Renal cortex interstitium (tissue), 11 donors: ENCODE data around the gene SH3RF3. TPM values are rescaled to one million over a fixed set of nuclear protein-coding genes. Genes with fewer than 3 reads are reported as not detected.

Experiments used
- DNase-seq, 11 donors: peaks; one replicate each; pipeline ENCODE4 v3.0.0-alpha.2; 2013; ENCODE audit warnings: low read depth in 9 of 11, low spot score in 4 of 11; ENCODE audit errors: extremely low read depth in 1 of 11
- polyA plus RNA-seq, 3 donors: library from polyadenylated mRNA; unstranded; fragments of 120-200 nt; gene quantifications; one replicate each; pipeline ENCODE4 v1.2.1, GENCODE V29; 2013; ENCODE audit not compliant: insufficient read length in 3 of 3

The SH3RF3 gene
- polyA plus RNA-seq, 3 donors = 4.2 to 5.8 (median 5.2) TPM

DNA sequence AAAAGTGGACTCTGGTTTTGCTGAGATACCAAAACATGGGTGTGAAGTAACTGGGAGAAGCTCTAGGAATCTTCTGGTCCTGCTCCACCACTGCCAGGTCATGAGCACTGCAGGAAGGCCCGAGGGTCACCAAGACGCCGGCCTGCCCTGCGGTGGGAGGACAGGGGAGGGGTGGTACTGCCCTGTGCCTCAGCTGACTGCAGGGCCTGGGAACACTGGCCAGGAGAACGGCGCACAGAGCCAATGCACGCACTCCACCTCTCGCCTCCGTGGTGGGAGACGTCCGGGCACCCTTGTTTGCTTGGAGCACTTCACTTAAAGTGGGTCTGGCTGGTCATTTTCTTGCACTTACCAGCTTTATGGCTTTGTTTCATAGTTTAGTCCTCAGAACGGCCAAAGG lies 153.4 kb downstream of the SH3RF3 start:
- DNase-seq = no peak

DNA sequence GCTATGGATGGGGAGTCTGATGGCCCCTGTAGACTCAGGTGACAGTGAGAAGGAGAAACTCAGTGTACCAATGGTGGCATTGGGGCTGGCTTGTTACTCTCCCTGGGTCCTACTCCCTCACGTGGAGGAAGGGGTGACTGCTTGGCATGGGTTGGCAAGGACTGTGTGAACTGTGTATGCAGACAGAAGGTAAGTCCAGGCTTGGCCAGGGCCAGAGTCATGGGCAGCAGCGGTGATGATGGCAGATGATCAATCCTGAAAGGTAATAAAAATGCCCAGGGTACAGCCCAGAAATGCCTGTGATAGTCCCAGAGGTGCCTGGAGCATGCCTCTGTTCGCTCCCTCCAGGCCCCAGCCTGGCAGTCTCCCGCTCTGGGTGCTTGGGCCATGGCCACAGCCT lies 153.9 kb downstream of the SH3RF3 start:
- DNase-seq = no peak

DNA sequence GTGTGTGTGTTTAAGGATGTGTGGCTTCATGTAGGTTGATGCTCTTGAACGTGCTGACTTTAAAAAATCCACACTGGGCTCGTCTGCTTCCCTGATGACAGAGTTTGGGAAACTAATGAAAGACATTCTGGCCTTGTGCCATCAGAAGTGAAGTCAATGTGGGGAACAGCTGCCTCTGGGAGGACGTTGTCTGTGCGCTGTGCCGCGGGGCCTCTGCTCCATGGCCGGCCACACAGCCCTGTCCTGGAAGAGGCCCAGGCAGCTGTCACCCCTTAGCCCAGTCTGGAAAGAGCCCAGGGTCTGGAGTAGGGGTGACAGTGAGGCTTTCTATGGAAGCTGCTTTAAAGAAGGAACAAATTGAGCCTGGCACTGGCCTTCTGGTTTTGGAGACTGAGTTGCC lies 155.8 kb downstream of the SH3RF3 start:
- no peak for DNase-seq

DNA sequence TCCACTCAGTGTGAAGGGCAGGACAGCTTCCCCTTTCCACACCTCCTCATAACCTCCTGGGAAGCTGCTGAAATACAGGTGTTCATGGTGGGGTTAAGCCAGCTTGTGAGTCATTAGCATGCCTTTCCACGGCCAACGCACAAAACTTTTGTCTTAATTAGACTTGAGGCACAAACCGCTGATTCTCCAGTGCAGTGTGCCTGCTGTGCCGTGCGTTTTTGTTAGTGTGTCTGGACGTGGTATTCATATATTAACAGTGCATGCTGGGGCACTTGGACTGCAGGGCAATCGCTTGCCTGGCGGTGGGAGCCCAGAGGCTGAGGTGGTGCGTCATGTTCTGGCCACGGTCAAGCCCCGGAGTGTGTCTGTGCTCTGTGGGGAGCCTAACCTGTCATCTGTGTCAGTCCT lies 156.2 kb downstream of the SH3RF3 start:
- DNase-seq = no peak

DNA sequence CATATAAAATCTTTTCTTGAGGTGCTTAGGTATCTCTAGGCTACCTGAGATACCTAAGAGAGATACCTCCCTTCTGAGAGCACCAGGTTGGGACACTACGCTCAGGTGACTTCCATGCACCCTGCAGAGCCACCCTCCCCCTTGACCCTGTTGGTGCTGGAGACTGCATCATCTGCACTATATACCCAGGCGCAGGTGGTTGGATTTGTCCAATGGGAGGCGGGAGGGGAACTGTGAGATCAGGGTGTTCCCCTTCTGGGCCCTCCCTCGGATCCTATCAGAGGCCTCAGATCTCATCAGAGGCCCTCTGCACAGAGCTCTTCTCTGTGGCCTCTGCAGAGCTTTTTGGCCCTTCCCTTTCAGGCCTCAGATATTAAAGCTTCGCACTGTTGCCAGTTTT lies 158.4 kb downstream of the SH3RF3 start:
- no peak for DNase-seq

DNA sequence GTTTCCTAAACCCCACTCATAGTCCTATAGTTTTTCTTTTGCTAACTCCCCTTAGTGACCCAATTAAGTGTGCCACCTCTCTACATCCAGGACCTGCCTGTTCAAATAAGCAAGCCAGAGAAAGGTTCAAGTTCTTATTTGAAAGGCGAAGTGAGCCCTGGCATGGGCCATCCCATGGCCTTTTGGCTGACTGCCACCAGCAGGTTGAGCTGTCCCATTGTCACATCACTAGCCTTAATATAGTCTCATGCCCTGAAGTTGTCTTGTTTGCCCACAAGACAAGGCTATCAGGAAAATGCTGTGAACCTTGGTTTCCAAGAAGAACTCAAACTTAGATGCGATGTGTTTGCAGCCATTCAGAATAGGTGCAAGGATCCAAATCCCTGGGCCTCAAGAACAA lies 158.8 kb downstream of the SH3RF3 start:
- DNase-seq = no peak

DNA sequence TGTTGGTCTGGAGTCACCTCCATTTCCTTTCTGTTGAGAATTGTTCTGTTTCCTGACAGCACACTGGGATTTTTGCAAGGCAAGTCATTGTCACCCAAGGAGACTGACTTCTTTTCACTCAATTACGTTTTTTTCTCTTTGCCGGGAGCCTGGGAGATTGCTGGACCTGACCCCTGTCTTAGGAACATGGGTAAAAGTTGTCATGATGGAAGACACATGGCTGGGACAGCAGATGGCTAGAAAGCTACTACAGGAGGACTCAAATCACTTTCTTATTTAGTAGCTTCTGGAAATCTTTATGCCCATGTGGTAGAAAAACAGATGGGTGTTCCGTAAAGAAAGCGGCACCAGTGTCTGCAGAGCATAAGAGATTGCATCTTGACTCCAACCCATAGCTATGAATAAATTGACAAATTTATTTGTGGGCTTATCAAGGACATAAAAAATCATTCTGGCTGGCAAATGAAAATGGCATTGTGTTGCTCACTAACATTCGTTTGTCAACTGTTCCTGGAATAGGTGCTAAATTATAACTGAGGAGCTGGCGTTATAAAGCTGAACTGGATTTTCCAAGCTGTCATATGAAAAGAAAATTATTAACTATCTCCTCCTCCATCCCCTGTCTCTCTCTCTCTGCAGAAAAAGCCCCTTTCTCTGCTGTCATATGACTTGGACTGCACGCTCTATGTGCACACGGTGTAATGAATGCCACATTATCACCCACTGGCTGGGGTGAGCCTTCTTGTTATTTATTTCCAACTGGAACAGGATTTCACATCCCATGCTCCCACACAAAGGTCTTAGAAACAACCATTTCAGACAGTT lies 159.8 kb downstream of the SH3RF3 start:
- DNase-seq = no peak

DNA sequence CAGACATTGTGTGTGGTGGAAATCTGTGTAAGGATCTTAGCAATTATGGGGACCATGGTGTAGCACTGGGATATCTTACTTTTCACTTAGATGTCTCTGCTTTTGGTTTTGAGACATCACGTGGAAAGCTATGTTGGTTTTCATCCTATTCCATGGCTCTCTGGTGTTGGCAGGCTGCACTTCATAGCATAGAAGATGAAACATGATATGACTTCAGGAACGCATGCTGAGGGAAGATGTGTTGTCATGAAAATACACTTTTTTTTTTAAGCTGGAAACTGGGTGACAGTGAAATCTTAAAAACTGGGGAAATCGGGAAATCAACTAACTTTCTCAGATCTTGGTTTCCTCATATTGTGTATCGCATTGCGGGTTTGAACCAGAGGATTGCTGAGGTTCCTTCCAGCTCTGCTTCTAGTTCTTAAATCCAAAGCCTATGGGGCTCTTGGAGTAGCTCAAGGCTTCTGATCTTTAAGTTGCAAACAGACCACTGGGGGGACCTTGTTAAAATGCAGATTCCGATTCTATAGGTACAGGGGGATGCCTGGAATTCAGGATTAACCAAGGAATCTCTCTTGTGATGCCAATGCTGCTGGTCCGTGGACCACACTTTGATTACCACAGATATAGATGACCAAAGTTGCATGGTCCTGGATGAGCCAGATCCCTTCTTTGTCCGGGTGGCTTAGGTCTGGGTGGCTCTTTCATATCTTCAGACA lies 160.7 kb downstream of the SH3RF3 start:
- DNase-seq = no peak

DNA sequence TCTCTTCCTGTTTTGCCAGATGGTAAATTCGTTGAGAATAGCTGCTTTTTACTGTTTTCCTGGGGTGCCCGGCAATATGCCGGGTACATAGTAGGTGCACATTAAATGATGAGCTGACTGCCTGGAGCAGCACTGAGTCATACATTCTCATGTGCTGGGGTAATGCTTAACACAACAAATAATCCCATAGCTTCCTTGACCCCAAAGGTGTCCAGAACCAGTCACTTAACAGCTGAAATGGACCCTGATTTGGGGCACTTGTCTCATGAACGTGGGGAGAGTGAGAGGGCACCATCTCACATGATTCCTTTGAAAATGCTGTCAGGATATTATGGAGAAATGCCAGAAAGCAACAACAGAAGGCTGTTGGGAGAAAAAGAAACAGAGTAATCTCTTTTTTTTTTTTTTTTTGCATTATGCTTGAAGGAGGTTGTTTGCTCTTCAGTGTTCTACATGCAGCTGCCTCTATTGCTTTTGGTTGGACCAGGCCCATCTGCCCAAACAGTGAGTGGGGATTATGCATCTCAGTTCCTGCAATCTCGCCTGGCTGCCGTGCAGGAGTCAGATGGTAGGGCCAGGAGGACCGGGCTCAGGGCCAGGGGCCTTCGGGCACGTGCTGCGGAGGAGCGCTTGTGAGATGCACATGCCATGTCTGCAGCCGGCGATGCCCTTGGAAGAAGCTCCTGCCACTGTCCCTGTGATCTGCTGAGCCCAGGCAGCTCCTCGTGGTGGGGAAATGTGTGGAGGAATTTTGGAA lies 162.1 kb downstream of the SH3RF3 start:
- no peak for DNase-seq

DNA sequence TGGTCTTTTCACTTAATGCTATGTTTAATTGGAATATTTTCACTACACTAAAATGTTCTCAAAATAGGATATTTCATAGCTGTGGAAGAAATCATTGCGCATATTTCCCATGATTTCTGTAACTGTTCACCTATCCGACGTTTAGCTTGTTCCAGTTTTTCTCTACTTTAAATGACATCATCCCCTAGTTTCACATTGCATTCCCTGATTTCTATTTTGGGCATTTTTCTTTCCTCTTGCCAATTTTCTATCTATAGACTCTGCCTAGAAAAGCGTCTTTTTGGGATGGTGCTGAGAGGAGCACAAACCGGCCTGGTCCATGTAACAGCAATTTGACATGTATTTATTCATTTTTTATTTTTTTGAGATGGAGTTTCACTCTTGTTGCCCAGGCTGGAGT lies 163.4 kb downstream of the SH3RF3 start:
- no peak for DNase-seq

DNA sequence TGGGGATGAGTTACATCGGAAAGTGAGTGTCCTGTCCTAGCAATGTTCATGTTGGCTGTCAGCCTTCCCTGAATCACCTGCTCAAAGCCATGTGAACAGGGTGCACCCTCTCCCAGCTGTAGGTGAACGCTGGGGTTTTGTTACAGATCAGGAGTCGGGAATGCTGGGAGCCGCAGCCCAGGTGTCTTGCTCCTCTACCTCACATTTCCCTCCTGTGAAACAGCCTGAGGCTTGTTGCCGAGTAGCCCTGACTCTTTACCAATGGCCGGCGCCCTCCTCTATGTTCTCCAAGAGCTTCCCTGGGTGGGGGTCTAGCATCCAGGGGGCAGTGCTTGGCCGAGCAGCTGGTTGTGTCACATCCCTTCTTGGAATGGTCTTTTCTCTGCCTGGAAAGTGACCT lies 164.7 kb downstream of the SH3RF3 start:
- DNase-seq = no peak

DNA sequence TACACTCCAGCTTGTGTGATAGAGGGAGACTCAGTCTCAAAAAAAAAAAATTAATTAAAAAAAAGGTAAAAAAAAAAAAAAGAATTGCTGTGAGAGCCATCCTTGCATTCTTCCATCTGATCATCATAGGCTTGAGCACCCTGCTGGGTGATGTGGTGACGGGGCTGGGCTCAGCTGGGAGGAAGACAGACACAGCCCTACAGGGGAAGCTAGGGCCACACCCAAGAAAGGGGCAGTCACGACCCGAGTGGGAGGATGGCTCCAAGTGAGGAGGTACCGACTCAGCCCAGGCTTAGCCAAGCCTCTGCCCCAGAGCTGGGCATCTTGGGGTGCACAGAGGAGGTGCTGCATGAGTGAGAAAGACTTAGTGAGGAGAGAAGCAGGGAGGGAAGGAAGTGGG lies 165.5 kb downstream of the SH3RF3 start:
- DNase-seq = no peak

DNA sequence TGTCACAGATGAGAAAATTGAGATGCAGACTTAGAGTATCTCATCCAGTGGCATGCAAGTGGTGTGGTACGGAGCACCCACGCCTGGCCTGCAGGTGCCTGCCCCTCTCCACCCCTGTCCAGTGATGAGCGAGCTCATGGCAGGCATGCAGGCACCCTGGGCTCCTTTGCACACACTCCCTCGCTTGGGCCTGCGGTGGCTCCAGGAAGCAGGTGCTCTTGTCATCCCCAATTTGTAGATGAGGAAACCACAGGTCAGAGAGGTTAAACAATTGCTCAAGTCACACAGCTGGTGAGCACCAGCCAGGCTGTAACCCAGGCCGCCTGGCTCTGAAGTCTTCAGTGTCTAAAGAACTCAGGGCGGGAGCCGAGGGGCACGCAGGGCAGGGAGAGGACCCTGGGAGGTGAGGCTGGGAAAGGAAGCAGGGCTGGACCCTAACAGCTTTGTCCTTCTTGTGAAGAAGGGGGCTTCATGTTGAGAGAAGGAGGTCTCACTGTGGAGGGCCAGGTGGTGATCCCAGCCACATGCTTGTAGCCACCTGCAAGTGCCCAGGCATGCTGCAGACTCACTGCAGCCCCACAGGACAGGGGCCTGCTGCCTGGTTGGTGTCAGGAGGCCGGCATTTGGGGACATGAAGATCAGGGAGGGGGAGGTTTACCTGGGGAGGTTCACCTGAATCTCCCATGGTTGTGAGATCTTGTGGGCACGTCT lies 166.2 kb downstream of the SH3RF3 start:
- DNase-seq = no peak

DNA sequence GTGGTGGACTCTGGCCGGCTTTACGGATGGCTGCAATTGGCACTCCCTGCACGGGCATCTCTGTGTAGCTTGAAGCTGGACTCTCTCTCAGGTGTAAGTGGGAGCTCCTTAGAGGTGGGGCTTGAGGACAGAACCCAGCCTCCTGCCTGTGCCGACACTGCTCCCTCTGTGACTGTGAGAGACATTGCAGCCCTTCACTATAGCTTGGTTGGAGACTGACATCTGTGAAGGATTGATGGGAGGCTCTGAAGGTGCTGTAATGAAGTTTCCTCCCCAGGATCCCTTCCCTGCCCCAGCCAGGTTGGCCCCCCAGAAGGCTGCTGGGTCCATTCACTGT lies 166.7 kb downstream of the SH3RF3 start:
- no peak for DNase-seq

DNA sequence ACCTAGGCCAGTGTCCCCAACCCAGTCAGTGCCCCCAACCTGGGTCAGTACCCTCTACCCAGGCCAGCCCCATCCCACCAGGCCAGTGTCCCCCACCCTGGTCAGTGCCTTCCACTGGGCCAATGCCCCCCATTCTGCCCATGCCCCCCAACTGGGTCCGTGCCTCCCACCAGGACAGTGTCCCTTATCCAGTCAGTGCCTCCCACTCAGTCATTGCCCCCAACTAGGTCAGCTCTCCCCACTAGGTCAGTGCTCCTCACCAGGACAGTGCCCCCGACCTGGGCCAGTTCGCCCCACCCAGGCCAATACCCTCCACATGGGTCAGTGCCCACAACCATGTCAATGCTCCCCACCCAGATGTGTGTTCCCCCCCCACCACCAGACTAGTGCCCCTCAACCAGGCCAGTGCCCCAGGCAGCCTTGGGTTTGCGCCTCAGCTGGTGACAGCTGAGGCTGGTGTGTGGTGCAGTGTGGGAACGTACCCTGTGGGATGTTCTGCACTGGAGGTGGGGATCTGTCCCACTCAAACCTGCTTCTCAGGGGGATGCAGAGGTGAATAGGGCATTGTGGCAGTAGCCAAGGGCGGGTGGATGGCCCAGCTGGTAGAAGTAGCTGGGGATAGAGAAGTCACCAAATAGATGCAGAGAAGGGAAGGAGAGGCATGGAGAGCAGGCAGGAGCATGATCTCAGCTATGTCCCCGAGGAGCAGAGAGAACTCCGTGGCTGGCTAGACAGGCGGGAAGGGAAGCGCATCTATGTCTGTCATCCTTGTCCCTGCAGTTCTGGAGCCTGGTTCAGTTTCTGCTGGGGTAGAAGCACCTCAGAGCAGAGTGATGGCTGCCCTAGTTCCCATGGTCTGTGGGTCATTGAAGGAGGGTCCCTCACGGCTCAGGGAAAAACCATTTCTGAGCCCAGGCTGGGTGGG lies 168.8 kb downstream of the SH3RF3 start:
- DNase-seq = no peak

DNA sequence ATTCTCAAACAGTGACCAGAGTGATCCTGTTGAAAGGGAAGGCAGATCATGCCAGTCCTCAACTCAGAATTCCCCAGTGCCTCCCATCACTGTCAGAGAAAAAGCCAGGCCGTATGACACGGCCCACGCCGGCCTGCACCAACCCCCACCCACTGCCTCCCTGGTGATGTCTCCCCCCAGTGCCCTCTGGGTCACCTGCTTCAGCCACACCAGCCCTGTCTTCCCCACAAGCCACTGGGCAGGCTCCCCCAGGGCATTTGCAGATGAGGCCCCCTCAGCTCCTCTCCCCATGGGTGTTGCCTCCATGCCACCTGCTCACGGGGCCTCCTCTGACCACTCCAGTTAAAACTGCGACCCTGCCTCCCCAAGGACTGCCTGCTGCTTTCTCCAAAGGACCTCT lies 169.8 kb downstream of the SH3RF3 start:
- DNase-seq = no peak

DNA sequence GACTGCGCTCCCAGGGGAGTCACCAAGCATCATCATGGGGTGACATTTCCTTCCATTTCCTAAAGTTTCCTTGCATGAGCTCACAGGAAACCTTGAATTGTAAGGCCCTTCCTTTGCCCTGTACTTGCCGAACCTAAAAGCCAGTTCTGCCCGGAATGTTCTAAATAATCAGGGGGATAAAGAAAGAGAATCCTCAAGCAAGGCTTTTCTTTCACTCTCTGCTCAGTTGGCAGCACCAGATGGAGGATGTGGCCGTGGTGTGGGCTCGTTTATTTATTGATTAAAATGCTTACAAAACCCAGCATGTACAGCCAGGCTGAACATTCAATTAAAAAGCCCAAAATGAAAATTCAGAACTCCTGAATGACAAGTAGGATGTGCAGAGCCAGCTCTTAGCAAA lies 170.5 kb downstream of the SH3RF3 start:
- no peak for DNase-seq

DNA sequence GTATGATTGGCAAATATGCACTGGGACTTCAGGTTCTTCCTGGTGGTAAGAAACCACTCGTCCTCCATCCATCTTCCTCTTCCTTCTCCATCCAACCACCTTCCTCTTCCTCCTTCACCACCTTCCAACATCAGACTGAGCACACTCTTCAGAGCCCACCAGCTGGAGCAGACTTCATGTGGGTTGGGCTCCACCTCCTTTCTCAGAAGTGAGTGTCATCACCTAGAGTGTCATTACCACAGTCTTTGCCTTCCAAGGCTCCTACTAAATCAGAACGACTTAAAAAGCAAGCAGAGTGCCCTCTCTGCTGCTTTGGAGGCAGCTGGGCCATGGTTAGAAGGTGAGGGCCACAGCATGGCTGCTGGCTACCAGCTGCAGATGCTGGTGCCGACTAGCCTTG lies 171.6 kb downstream of the SH3RF3 start:
- DNase-seq = no peak

DNA sequence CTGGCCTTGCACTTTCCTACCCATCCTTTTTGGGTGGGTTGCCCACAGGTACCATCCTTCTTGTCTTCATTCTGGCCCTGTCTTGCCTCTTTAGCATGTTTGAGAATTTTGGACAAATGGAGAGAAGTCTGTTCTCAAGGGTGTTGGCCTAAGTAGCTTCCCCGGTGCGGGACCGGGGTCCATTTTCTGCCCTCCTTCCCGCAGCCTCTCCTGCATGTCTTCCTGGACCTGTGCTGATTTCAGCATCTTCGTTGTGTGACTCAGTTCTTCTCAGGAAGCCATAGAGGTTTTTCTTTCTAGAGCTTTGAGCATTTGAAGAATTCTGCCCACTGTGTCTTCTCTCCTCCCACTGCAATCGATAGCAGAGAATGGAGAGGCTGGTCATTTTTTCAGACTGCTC lies 172.7 kb downstream of the SH3RF3 start:
- no peak for DNase-seq
